IMR-90 (cell line): Measurements from ENCODE around the gene SNTG2. TPM values are rescaled to one million over a fixed set of nuclear protein-coding genes. Genes with fewer than 3 reads are reported as not detected.

Experiments used
- ATAC-seq: fragments of 200-7000 bp; cut with Tn5 transposase; 2 replicates; pipeline ENCODE4 v1.9.1; 2020; ENCODE audit warnings: low read depth, mild to moderate bottlenecking, moderate library complexity
- BruUV-seq: library from RNA; stranded (reverse); fragments of 400-500 nt; replicated peaks from 2 replicates; lab custom pipeline; 2021; lab: Mats Ljungman, UMichigan
- CTCF ChIA-PET: fragments of 300-600 bp; formaldehyde crosslinking; extraction: SDS; loops from one replicate; lab custom pipeline; 2021; ENCODE audit warnings: antibody characterized with exemption; lab: Yijun Ruan, JAX
- POLR2A ChIA-PET: fragments of 300-600 bp; sonication (Branson Sonifier 250); formaldehyde crosslinking; loops from one replicate; lab custom pipeline; 2022; ENCODE audit warnings: antibody characterized with exemption; ENCODE audit not compliant: unreplicated experiment; lab: Charles Lee
- DNase-seq: peaks from one replicate; pipeline ENCODE4 v3.0.0; 2013
- H2AFZ ChIP-seq: replicated peaks from 2 replicates; pipeline ENCODE3; 2013; ENCODE audit warnings: low read length, mild to moderate bottlenecking; ENCODE audit not compliant: poor library complexity
- H2AK5ac ChIP-seq: 2 replicates; pipeline ENCODE4 v1.6.1; 2013; ENCODE audit warnings: low read depth, low read length, inconsistent platforms
- H2AK9ac ChIP-seq: replicated peaks from 2 replicates; pipeline ENCODE3; 2013; ENCODE audit warnings: mild to moderate bottlenecking, low read depth, low read length, moderate library complexity; ENCODE audit not compliant: poor library complexity
- H2BK120ac ChIP-seq: 2 replicates; pipeline ENCODE4 v1.6.1; 2013; ENCODE audit warnings: low read depth, low read length, inconsistent platforms
- H2BK15ac ChIP-seq: 3 replicates; pipeline ENCODE4 v1.6.1; 2013; ENCODE audit warnings: low read depth, low read length, inconsistent platforms
- H2BK20ac ChIP-seq: 2 replicates; pipeline ENCODE4 v1.6.1; 2013; ENCODE audit warnings: low read depth, mild to moderate bottlenecking, inconsistent platforms, low read length, moderate library complexity
- H2BK5ac ChIP-seq: 2 replicates; pipeline ENCODE4 v1.6.1; 2013; ENCODE audit warnings: mild to moderate bottlenecking, low read depth, low read length, inconsistent platforms; ENCODE audit not compliant: poor library complexity, severe bottlenecking
- H3K14ac ChIP-seq: replicated peaks from 2 replicates; pipeline ENCODE4 v1.6.1; 2013; ENCODE audit warnings: low read depth, low read length, inconsistent platforms
- H3K18ac ChIP-seq: 2 replicates; pipeline ENCODE4 v1.6.1; 2013; ENCODE audit warnings: low read depth, low read length, control low read depth
- H3K23ac ChIP-seq: 2 replicates; pipeline ENCODE4 v1.6.1; 2013; ENCODE audit warnings: low read depth, low read length, inconsistent platforms
- H3K27ac ChIP-seq: 2 replicates; pipeline ENCODE4 v1.5.1; 2013; ENCODE audit warnings: mild to moderate bottlenecking, control low read depth, low read length; ENCODE audit not compliant: insufficient read depth
- H3K27me3 ChIP-seq: 2 replicates; pipeline ENCODE4 v1.6.1; 2013; ENCODE audit warnings: low read length; ENCODE audit not compliant: control insufficient read depth, insufficient read depth
- H3K36me3 ChIP-seq: 2 replicates; pipeline ENCODE4 v1.6.1; 2013; ENCODE audit warnings: low read length, mixed read lengths; ENCODE audit not compliant: control insufficient read depth, insufficient read depth
- H3K4ac ChIP-seq: 2 replicates; pipeline ENCODE4 v1.6.1; 2013; ENCODE audit warnings: low read depth, low read length, inconsistent platforms
- H3K4me1 ChIP-seq: 2 replicates; pipeline ENCODE4 v1.6.1; 2013; ENCODE audit warnings: low read length, mixed read lengths; ENCODE audit not compliant: control insufficient read depth, insufficient read depth
- H3K4me2 ChIP-seq: 2 replicates; pipeline ENCODE4 v1.6.1; 2013; ENCODE audit warnings: low read depth, mild to moderate bottlenecking, control low read depth, low read length, moderate library complexity
- H3K4me3 ChIP-seq: 2 replicates; pipeline ENCODE4 v1.5.1; 2013; ENCODE audit warnings: low read depth, mild to moderate bottlenecking, control low read depth, low read length, moderate library complexity; ENCODE audit not compliant: insufficient read depth
- H3K56ac ChIP-seq: 2 replicates; pipeline ENCODE4 v1.6.1; 2013; ENCODE audit warnings: low read length, inconsistent platforms; ENCODE audit not compliant: insufficient read depth; ENCODE audit errors: extremely low read depth
- H3K79me1 ChIP-seq, 2 experiments: 2 replicates each; pipeline ENCODE4 v1.6.1; 2013; ENCODE audit warnings: low read length in 2 of 2, inconsistent platforms in 1 of 2, low read depth in 1 of 2
- H3K9ac ChIP-seq: 2 replicates; pipeline ENCODE4 v1.6.1; 2013; ENCODE audit warnings: low read depth, low read length, control low read depth
- H3K9me1 ChIP-seq: 2 replicates; pipeline ENCODE4 v1.6.1; 2013; ENCODE audit warnings: low read length, inconsistent platforms; ENCODE audit not compliant: insufficient read depth
- H3K9me3 ChIP-seq: 2 replicates; pipeline ENCODE4 v1.6.1; 2013; ENCODE audit warnings: low read length; ENCODE audit not compliant: control insufficient read depth, insufficient read depth
- H4K20me1 ChIP-seq: 2 replicates; pipeline ENCODE4 v1.6.1; 2013; ENCODE audit warnings: low read length, inconsistent platforms; ENCODE audit not compliant: insufficient read depth
- H4K5ac ChIP-seq: 2 replicates; pipeline ENCODE4 v1.6.1; 2013; ENCODE audit warnings: mild to moderate bottlenecking, low read depth, low read length, control low read depth
- H4K8ac ChIP-seq, 2 experiments: 2 replicates each; pipeline ENCODE4 v1.6.1; 2013; ENCODE audit warnings: low read depth in 2 of 2, low read length in 2 of 2, control low read depth in 1 of 2, inconsistent platforms in 1 of 2
- H4K91ac ChIP-seq: 2 replicates; pipeline ENCODE4 v1.6.1; 2013; ENCODE audit warnings: low read depth, low read length, inconsistent platforms; ENCODE audit not compliant: insufficient read depth
- BHLHE40 ChIP-seq: fragments of 150-350 bp; IDR thresholded peaks from 2 replicates; pipeline ENCODE4 v1.6.1; 2016; ENCODE audit warnings: mild to moderate bottlenecking, low read depth, low read length
- CEBPB ChIP-seq: IDR thresholded peaks from 2 replicates; pipeline ENCODE4 v1.6.1; 2012; ENCODE audit warnings: low read depth, low read length, improper control_type of control experiment
- CHD1 ChIP-seq: IDR thresholded peaks from 2 replicates; pipeline ENCODE4 v1.6.1; 2012; ENCODE audit warnings: low read depth, low read length, improper control_type of control experiment
- NFE2L2 ChIP-seq: fragments of 150-350 bp; IDR thresholded peaks from 2 replicates; pipeline ENCODE4 v1.6.1; 2016; ENCODE audit warnings: low read depth, mild to moderate bottlenecking, low read length
- WGBS, 2 experiments: methylation state at CpG; one replicate each; pipeline versions ENCODE4 v1.1.5 to v1.1.7; 2013; ENCODE audit warnings: missing lambda C conversion rate in 2 of 2; ENCODE audit not compliant: insufficient read length in 1 of 2; ENCODE audit errors: extremely low coverage in 2 of 2; 5-methylcytosine and 5-hydroxymethylcytosine counted together
- dilution Hi-C: fragments of 300-500 bp; cut with HindIII; formaldehyde crosslinking; loops from one replicate; pipeline ENCODE4 v1.14.3; 2018; ENCODE audit warnings: low sequenced_read_pairs; ENCODE audit not compliant: unreplicated experiment
- in situ Hi-C: fragments of 300-500 bp; cut with MboI; formaldehyde crosslinking; loops from 3 replicates; pipeline ENCODE4 v1.14.3; 2019; ENCODE audit warnings: low sequenced_read_pairs, inconsistent platforms, mixed read lengths
- intact Hi-C: fragments of 100-400 bp; cut with micrococcal nuclease; formaldehyde crosslinking; loops from 2 replicates; pipeline ENCODE4 v1.10.0; 2022
- polyA plus RNA-seq, 3 experiments: library from polyadenylated mRNA; depleted of rRNA; stranded (reverse); fragments of >200 nt; gene quantifications; 2 replicates each; pipeline ENCODE4 v1.2.3, GENCODE V29; 2012; ENCODE audit warnings: low replicate concordance in 1 of 3
- total RNA-seq: library from RNA; depleted of rRNA; stranded (reverse); fragments of >200 nt; gene quantifications from 2 replicates; pipeline ENCODE4 v1.2.3, GENCODE V29; 2012
- TF ChIP-seq, protein P1 (sequence below): fragments of 150-350 bp; IDR thresholded peaks from 2 replicates; pipeline ENCODE4 v1.6.1; 2017; ENCODE audit warnings: mild to moderate bottlenecking, antibody characterized with exemption, low read length, low read depth

SNTG2 gene
- total and polyA plus RNA-seq, 2 of the 4 experiments (the other 2 are of a cell fraction): under 0.01 to 0.17 TPM

- H3K4me1 ChIP-seq: no peaks in the 10 kb centered on the region
- H3K23ac ChIP-seq: no peak overlapping the region
- H2BK15ac ChIP-seq: no peak overlapping the region
- 20% methylated on average over 1 of the region's 7 CpGs; no CpG with 5 or more reads in 1 of the 2 experiments for WGBS, 2 experiments
- intact Hi-C loops (no loop called here), dilution Hi-C loops (no loop called here), in situ Hi-C loops (no loop called here)
- no peak overlapping the region for H2AFZ ChIP-seq
- no peak overlapping the region for H2AK5ac ChIP-seq
- TF ChIP-seq NFE2L2 (no peak), BHLHE40 (no peak), CEBPB (no peak), CHD1 (no peak)
- TF ChIP-seq, protein P1, sequence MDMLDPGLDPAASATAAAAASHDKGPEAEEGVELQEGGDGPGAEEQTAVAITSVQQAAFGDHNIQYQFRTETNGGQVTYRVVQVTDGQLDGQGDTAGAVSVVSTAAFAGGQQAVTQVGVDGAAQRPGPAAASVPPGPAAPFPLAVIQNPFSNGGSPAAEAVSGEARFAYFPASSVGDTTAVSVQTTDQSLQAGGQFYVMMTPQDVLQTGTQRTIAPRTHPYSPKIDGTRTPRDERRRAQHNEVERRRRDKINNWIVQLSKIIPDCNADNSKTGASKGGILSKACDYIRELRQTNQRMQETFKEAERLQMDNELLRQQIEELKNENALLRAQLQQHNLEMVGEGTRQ: no peak
- no peak overlapping the region for H2BK5ac ChIP-seq
- no peak overlapping the region for H4K91ac ChIP-seq
- H3K9me3 ChIP-seq: peaks cover 25% of the 10 kb centered on the region
- H3K18ac ChIP-seq: no peak overlapping the region
- H3K4me2 ChIP-seq: no peak overlapping the region
- H3K14ac ChIP-seq: no peak overlapping the region
- no peaks in the 10 kb centered on the region for H3K27me3 ChIP-seq
- H3K4me3 ChIP-seq: no peak overlapping the region
- no peaks in the 10 kb centered on the region for H3K9me1 ChIP-seq
- H3K36me3 ChIP-seq: no peaks in the 10 kb centered on the region
- no peak overlapping the region for H4K8ac ChIP-seq
- ChIA-PET CTCF (interaction anchor here (0.5 kb wide), 1 partner anchor 339 kb away, joined by 5 read pairs; no protein-coding TSS in a partner anchor), POLR2A (no interaction called here)
- H3K4ac ChIP-seq: no peak overlapping the region
- no TSS peak for BruUV-seq
- H2AK9ac ChIP-seq: no peak overlapping the region
- H4K20me1 ChIP-seq: no peaks in the 10 kb centered on the region
- DNase-seq (no peak), ATAC-seq (no peak)
- H2BK120ac ChIP-seq: no peak overlapping the region
- H3K9ac ChIP-seq: no peak overlapping the region
- no peak overlapping the region for H3K56ac ChIP-seq
- H4K5ac ChIP-seq: no peak overlapping the region
- no peak overlapping the region for H3K27ac ChIP-seq
- no peaks in the 10 kb centered on the region for H3K79me1 ChIP-seq
- H2BK20ac ChIP-seq: no peak overlapping the region
Observed at GRCh38 chr2:1398191-1398590, 447.5 kb downstream of the SNTG2 start.
